HL-60 (cell line): ENCODE data around the gene NUDT16.

ENCODE experiments used
- CTCF ChIP-seq: IDR thresholded peaks from one replicate; pipeline ENCODE4 v1.5.1; 2011; ENCODE audit warnings: low read length, control low read depth, inconsistent platforms; ENCODE audit not compliant: insufficient read depth
- GABPA ChIP-seq: IDR thresholded peaks from 2 replicates; pipeline ENCODE4 v1.6.1; 2012; ENCODE audit warnings: low read depth
- POLR2AphosphoS5 ChIP-seq: IDR thresholded peaks from 2 replicates; pipeline ENCODE4 v1.6.1; 2012; ENCODE audit warnings: low read depth
- REST ChIP-seq: IDR thresholded peaks from 2 replicates; pipeline ENCODE4 v1.6.1; 2012; ENCODE audit warnings: low read depth; ENCODE audit not compliant: insufficient replicate concordance

GRCh38 chr3:131421301-131421700 is 39.7 kb downstream of the NUDT16 start:
- no peak for TF ChIP-seq CTCF
- TF ChIP-seq GABPA = no peak
- TF ChIP-seq POLR2AphosphoS5 = no peak
- TF ChIP-seq REST = no peak
